NCI-H2196 (cell line): ENCODE measurements around the gene CCDC198.

ENCODE experiments used
- DNase-seq: peaks from one replicate; lab custom pipeline; 2025; ENCODE audit not compliant: unreplicated experiment; lab: John Stamatoyannopoulos, UW

The CCDC198 gene

GRCh38 chr14:57464008-57464730, 29.5 kb downstream of the CCDC198 start:
- no peak for DNase-seq

GRCh38 chr14:57462551-57462950, 31.1 kb downstream of the CCDC198 start:
- DNase-seq: no peak

GRCh38 chr14:57461777-57462320, 31.8 kb downstream of the CCDC198 start:
- no peak for DNase-seq

- no peak for DNase-seq
Observed at GRCh38 chr14:57435923-57436322, 57.7 kb downstream of the CCDC198 start.

GRCh38 chr14:57420986-57421385, 72.7 kb downstream of the CCDC198 start:
- no peak for DNase-seq

- DNase-seq: no peak
Observed at GRCh38 chr14:57420033-57420432, 73.6 kb downstream of the CCDC198 start.
